Measurements from ENCODE around the gene NAV3.

DNA sequence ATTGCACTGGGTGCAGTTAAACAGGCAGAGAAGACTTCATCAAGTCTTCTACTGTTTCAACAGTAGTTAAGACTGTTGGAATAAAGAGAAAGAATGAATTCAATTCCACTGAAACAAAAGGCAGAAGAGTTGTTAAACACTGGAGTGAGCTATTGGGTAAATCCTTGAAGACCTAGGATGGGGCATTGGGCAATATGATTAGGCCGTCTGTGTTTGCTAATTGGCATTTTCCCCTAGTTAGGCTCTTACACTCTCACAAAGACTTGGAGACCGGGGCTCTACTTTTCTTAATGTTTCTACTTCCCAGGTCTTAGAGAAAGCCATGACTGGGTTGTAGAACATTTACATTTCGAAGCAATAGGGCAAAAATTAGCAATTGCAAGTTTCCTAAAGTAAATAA, 402.1 kb downstream of the NAV3 start:
- TF ChIP-seq, protein P1, sequence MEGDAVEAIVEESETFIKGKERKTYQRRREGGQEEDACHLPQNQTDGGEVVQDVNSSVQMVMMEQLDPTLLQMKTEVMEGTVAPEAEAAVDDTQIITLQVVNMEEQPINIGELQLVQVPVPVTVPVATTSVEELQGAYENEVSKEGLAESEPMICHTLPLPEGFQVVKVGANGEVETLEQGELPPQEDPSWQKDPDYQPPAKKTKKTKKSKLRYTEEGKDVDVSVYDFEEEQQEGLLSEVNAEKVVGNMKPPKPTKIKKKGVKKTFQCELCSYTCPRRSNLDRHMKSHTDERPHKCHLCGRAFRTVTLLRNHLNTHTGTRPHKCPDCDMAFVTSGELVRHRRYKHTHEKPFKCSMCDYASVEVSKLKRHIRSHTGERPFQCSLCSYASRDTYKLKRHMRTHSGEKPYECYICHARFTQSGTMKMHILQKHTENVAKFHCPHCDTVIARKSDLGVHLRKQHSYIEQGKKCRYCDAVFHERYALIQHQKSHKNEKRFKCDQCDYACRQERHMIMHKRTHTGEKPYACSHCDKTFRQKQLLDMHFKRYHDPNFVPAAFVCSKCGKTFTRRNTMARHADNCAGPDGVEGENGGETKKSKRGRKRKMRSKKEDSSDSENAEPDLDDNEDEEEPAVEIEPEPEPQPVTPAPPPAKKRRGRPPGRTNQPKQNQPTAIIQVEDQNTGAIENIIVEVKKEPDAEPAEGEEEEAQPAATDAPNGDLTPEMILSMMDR (IDR thresholded peaks at IDR 0.05; ENCODE audit: poor library complexity, severe bottlenecking), result no peak
- no peak for TF ChIP-seq RAD21 (conservative IDR thresholded peaks at IDR 0.05)

Data from neural cell (in vitro differentiated cells).